Naive thymus-derived CD4-positive, alpha-beta T cell (primary cell): ENCODE measurements around the gene ANKRD33. TPM values are rescaled to one million over a fixed set of nuclear protein-coding genes. Genes with fewer than 3 reads are reported as not detected.
A peak's percentile ranks its signal among the peaks of the same experiment; 100 is the strongest.

ENCODE experiments used
- ATAC-seq: fragments of 150-1000 bp; cut with Tn5 transposase; 2 replicates; pipeline ENCODE4 v1.10.0; 2021; ENCODE audit warnings: mild to moderate bottlenecking, moderate library complexity
- CTCF ChIA-PET: fragments of 350-600 bp; sonication (Branson Sonifier 250); formaldehyde crosslinking; loops from one replicate; lab custom pipeline; 2021; ENCODE audit warnings: antibody characterized with exemption; lab: Charles Lee
- POLR2A ChIA-PET: fragments of 350-600 bp; sonication (Branson Sonifier 250); formaldehyde crosslinking; loops from one replicate; lab custom pipeline; 2021; ENCODE audit warnings: antibody characterized with exemption, inconsistent platforms; lab: Charles Lee
- DNase-seq, 9 donors: peaks; one replicate each; pipeline versions ENCODE4 v3.0.0 to v3.0.0-alpha.2; 2020 to 2022; ENCODE audit warnings: mixed read lengths in 1 of 9
- H3K27ac ChIP-seq: one replicate; pipeline ENCODE4 v1.7.0; 2013; ENCODE audit warnings: mild to moderate bottlenecking, low read depth, low read length, moderate library complexity
- H3K27me3 ChIP-seq, 2 donors: one replicate each; pipeline ENCODE4 v1.7.0; 2013; ENCODE audit warnings: low read length in 2 of 2, mild to moderate bottlenecking in 2 of 2, moderate library complexity in 2 of 2; ENCODE audit not compliant: control insufficient read depth in 2 of 2, insufficient read depth in 2 of 2
- H3K36me3 ChIP-seq, 3 experiments: 1 replicate in 2 of 3; 2 replicates in 1 of 3; pipeline ENCODE4 v1.7.0; 2013; ENCODE audit warnings: low read length in 3 of 3, mild to moderate bottlenecking in 3 of 3, moderate library complexity in 1 of 3; ENCODE audit not compliant: insufficient read depth in 3 of 3, control insufficient read depth in 2 of 3
- H3K4me1 ChIP-seq, 2 donors: one replicate each; pipeline ENCODE4 v1.7.0; 2013; ENCODE audit warnings: low read length in 2 of 2, mild to moderate bottlenecking in 2 of 2, moderate library complexity in 1 of 2; ENCODE audit not compliant: control insufficient read depth in 2 of 2, insufficient read depth in 2 of 2
- H3K4me3 ChIP-seq: 2 replicates; pipeline ENCODE4 v1.7.0; 2013; ENCODE audit warnings: mild to moderate bottlenecking, low read length
- H3K9me3 ChIP-seq, 3 experiments: 1 replicate in 2 of 3; 2 replicates in 1 of 3; pipeline ENCODE4 v1.7.0; 2013; ENCODE audit warnings: low read length in 3 of 3; ENCODE audit not compliant: control insufficient read depth in 2 of 3
- H3K27ac Mint-ChIP-seq, 9 donors: one replicate each; pipeline ENCODE4 v1.8.0; 2020 to 2022; ENCODE audit warnings: mixed read lengths in 9 of 9, mild to moderate bottlenecking in 8 of 9, moderate library complexity in 5 of 9, inconsistent platforms in 2 of 9
- H3K27me3 Mint-ChIP-seq, 5 donors: one replicate each; pipeline ENCODE4 v1.8.0; 2021 to 2022; ENCODE audit warnings: mixed read lengths in 5 of 5, mild to moderate bottlenecking in 1 of 5
- H3K36me3 Mint-ChIP-seq, 5 donors: one replicate each; pipeline ENCODE4 v1.8.0; 2020 to 2022; ENCODE audit warnings: mixed read lengths in 5 of 5, mild to moderate bottlenecking in 3 of 5, inconsistent platforms in 1 of 5
- H3K4me1 Mint-ChIP-seq, 7 donors: one replicate each; pipeline ENCODE4 v1.8.0; 2020 to 2022; ENCODE audit warnings: mixed read lengths in 7 of 7, mild to moderate bottlenecking in 3 of 7, inconsistent platforms in 1 of 7
- H3K4me3 Mint-ChIP-seq, 10 donors: one replicate each; pipeline ENCODE4 v1.8.0; 2020 to 2022; ENCODE audit warnings: mild to moderate bottlenecking in 10 of 10, mixed read lengths in 10 of 10, moderate library complexity in 6 of 10, inconsistent platforms in 2 of 10
- H3K9me3 Mint-ChIP-seq, 11 donors: one replicate each; pipeline ENCODE4 v1.8.0; 2020 to 2022; ENCODE audit warnings: mixed read lengths in 11 of 11, mild to moderate bottlenecking in 4 of 11, inconsistent platforms in 1 of 11, moderate library complexity in 1 of 11
- intact Hi-C, 2 donors: fragments of 100-400 bp; cut with micrococcal nuclease; formaldehyde crosslinking; loops; one replicate each; pipeline ENCODE4 v1.15.1; 2023
- polyA plus RNA-seq, 2 donors: library from polyadenylated mRNA; unstranded; fragments of 300-500 nt; fragmentation: Illumina TruSeq; gene quantifications; one replicate each; pipeline ENCODE4 v1.2.3, GENCODE V29; 2021
- total RNA-seq, 6 experiments: library from RNA in 5 of 6; stranded (reverse) in 5 of 6; gene quantifications; 1 replicate in 5 of 6; 2 replicates in 1 of 6; pipeline ENCODE4 v1.2.3 and lab custom pipeline; 2021 to 2026

The ANKRD33 gene
- total and polyA plus RNA-seq, 7 experiments from 2014 or later, result not detected

DNA sequence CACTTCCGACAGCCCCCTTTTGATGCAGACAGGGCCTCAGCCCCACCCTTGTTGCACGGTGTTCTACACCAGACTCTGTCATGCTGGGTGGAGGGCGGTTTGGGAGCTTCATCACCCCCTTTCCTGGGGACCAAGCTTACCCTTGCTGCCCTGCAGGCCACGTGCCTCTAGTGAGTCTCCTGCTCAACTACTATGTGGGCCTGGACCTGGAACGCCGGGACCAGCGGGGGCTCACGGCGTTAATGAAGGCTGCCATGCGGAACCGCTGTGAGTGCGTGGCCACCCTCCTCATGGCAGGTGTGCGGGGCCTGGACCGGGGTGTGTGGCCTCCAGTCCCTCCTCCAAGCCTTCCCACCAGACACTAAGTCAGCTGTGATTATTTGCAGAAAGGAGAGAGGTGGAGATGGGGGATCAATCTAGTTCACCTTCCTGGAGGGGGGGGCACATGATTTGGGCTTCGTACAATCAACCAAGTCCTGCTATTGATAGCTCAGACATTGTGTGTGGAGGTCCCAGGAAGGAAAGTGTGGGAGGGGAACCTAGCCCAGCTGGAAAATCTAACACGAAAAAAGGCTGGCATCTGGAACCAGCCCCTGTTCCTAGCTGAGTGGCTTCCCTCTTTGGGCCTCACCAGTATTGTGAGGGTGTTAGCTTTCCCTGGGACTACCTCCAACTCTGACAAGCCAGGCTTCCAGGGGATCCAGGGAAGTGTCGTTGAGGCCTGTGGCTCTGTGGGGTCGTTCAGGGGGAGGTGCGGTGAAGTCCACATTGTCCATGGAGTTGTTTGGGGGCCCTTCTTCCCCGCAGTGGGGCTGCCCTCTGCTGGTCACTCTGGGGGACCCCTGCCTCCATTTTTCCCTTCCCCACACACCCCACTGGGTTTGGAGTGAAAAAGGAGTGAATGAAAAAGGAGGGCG is 1.6 kb downstream of the ANKRD33 start:
- peaks cover 0 to 3% of the 10 kb centered on the region in 2 donors for H3K27me3 ChIP-seq
- DNase-seq, result no peak
- peaks cover 12 to 19% (median 15%) of the 10 kb centered on the region in 7 donors for H3K4me1 Mint-ChIP-seq
- no peaks in the 10 kb centered on the region for H3K36me3 ChIP-seq
- intact Hi-C loops, result no loop called here
- no peak overlapping the region for H3K4me3 Mint-ChIP-seq
- no peak overlapping the region for H3K27ac Mint-ChIP-seq
- peaks cover 0 to 3% (median 0%) of the 10 kb centered on the region in 11 donors for H3K9me3 Mint-ChIP-seq
- CTCF ChIA-PET, result no interaction called here
- no peak for ATAC-seq
- POLR2A ChIA-PET, result interaction anchor here (0.5 to 0.7 kb wide), 2 partner anchors 173 to 266 kb away, joined by 3 read pairs; no protein-coding TSS in a partner anchor
- H3K27ac ChIP-seq, result no peak overlapping the region
- peaks cover 0 to 6% (median 0%) of the 10 kb centered on the region in 5 donors for H3K36me3 Mint-ChIP-seq
- peaks cover 0 to 5% of the 10 kb centered on the region in 2 donors for H3K4me1 ChIP-seq
- H3K9me3 ChIP-seq, result no peaks in the 10 kb centered on the region
- peaks cover 0 to 6% (median 0%) of the 10 kb centered on the region in 5 donors for H3K27me3 Mint-ChIP-seq
- H3K4me3 ChIP-seq, result no peak overlapping the region

DNA sequence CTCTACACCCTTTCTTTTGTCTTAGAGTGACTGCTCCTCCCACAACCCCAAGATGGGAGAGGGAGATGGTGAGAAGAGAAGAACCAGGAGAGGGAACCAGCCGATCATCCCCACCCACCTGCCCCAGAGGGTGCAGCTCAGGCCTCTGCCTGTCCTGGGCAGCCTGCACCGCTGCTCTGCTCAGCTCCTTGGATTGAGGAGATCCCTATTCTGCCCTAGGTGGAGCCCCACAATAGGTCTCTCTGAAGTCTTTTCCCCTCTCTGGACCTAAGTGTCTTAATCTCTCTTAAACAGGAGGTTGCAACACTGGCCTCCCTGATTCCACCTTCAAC is 2.2 kb downstream of the ANKRD33 start:
- peaks cover 11 to 18% (median 13%) of the 10 kb centered on the region in 7 donors for H3K4me1 Mint-ChIP-seq
- no peaks in the 10 kb centered on the region for H3K9me3 Mint-ChIP-seq
- peaks cover 0 to 5% of the 10 kb centered on the region in 2 donors for H3K4me1 ChIP-seq
- ChIA-PET POLR2A (no interaction called here), CTCF (no interaction called here)
- no peak overlapping the region for H3K27ac ChIP-seq
- H3K4me3 ChIP-seq, result no peak overlapping the region
- ATAC-seq (no peak), DNase-seq (no peak)
- H3K27ac Mint-ChIP-seq, result peak overlapping the region in 1 of 9 donors; percentile 41
- H3K9me3 ChIP-seq, result no peaks in the 10 kb centered on the region
- intact Hi-C loops, result no loop called here
- no peak overlapping the region for H3K4me3 Mint-ChIP-seq
- peaks cover 0 to 6% (median 0%) of the 10 kb centered on the region in 5 donors for H3K36me3 Mint-ChIP-seq
- H3K36me3 ChIP-seq, result no peaks in the 10 kb centered on the region
- H3K27me3 Mint-ChIP-seq, result peaks cover 0 to 6% (median 0%) of the 10 kb centered on the region in 5 donors
- H3K27me3 ChIP-seq, result peaks cover 0 to 3% of the 10 kb centered on the region in 2 donors

DNA sequence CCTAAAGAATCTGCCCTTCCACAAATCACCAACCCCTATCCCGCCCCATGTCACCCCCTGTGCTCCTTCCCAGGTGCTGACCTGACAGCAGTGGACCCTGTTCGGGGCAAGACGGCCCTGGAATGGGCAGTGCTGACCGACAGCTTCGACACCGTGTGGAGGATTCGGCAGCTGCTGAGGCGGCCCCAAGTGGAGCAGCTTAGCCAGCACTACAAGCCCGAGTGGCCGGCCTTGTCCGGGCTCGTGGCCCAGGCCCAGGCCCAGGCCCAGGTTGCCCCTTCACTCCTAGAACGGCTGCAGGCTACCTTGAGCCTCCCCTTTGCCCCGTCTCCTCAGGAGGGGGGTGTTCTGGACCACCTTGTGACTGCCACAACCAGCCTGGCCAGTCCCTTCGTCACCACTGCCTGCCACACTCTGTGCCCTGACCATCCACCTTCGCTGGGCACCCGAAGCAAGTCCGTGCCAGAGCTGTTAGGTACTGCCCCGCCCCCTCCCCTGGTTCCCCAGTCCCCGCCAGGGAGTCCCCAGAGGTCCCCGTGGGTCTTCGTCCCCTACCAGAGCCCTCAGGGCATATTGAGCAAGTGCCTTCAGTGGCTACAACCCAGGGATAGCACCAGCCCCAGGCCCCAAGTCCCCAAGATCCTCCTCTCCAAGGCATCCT is 2.7 kb downstream of the ANKRD33 start:
- no peaks in the 10 kb centered on the region for H3K9me3 ChIP-seq
- no peaks in the 10 kb centered on the region for H3K36me3 ChIP-seq
- H3K27ac Mint-ChIP-seq, result no peak overlapping the region
- H3K4me1 Mint-ChIP-seq, result peaks cover 8 to 13% (median 11%) of the 10 kb centered on the region in 7 donors
- H3K4me1 ChIP-seq, result peaks cover 0 to 5% of the 10 kb centered on the region in 2 donors
- no peak for DNase-seq
- H3K4me3 ChIP-seq, result no peak overlapping the region
- peaks cover 0 to 6% (median 0%) of the 10 kb centered on the region in 5 donors for H3K27me3 Mint-ChIP-seq
- no peak overlapping the region for H3K4me3 Mint-ChIP-seq
- no peak overlapping the region for H3K27ac ChIP-seq
- ChIA-PET POLR2A (no interaction called here), CTCF (no interaction called here)
- H3K36me3 Mint-ChIP-seq, result peaks cover 0 to 6% (median 0%) of the 10 kb centered on the region in 5 donors
- ATAC-seq, result no peak
- H3K9me3 Mint-ChIP-seq, result no peaks in the 10 kb centered on the region
- H3K27me3 ChIP-seq, result peaks cover 0 to 3% of the 10 kb centered on the region in 2 donors
- intact Hi-C loops, result no loop called here

DNA sequence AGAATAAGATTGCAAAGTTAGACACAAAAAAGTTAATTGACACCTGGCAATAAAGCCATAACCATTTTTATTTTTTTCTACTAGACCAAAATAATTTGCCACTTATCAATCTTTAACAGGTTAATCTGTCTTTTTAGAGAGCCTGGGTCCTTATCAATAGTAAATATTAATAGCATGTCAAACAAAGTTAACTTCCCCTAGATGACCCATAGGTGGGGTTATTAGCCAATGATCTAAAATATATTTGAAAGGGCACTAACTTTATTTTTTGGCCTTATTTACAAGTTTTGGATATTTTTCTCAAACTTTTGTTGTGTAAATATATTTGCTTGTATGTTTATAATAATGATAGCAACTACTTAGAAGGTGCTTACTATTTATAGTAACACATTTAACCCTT is 3.9 kb downstream of the ANKRD33 start:
- Histone ChIP-seq H3K9me3 (no peaks in the 10 kb centered on the region), H3K4me3 (no peak overlapping the region), H3K36me3 (no peaks in the 10 kb centered on the region), H3K4me1 (no peaks in the 10 kb centered on the region), H3K27ac (no peak overlapping the region), H3K27me3 (peaks cover 0 to 3% of the 10 kb centered on the region in 2 donors)
- ChIA-PET POLR2A (no interaction called here), CTCF (no interaction called here)
- Mint-ChIP-seq H3K27me3 (peaks cover 0 to 6% (median 0%) of the 10 kb centered on the region in 5 donors), H3K27ac (no peak overlapping the region), H3K4me1 (peaks cover 0 to under 1% (median 0%) of the 10 kb centered on the region in 7 donors), H3K36me3 (no peaks in the 10 kb centered on the region), H3K9me3 (no peaks in the 10 kb centered on the region), H3K4me3 (no peak overlapping the region)
- DNase-seq (no peak), ATAC-seq (no peak)
- intact Hi-C loops, result loop anchor here in 1 of 2 donors (1.0 kb wide), 1 partner anchor 88 kb away; no protein-coding TSS in a partner anchor

DNA sequence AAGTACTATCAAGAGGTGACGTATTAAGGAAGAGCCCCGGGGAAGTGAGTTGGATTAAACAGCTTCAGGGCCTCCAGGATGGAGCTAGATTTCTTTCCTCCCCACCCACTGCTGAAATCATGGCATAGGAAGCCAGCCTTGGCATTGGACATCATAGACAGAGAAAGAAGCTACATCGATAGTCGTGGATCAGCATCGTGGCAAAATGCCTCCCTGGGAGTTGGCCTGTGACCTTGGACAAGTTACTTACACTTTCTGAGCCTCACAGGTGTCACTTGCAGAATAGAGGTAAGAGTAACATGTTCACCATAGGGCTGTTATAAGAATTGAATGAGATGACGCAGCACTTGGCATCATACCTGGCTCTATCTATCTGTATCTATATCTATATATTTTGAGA is 5.9 kb downstream of the ANKRD33 start:
- no peaks in the 10 kb centered on the region for H3K36me3 ChIP-seq
- CTCF ChIA-PET, result interaction anchor here (0.6 to 1.2 kb wide), 3 partner anchors 10 to 1000 kb away, joined by 3 to 4 read pairs (median 3); no protein-coding TSS in a partner anchor
- H3K9me3 Mint-ChIP-seq, result no peaks in the 10 kb centered on the region
- H3K4me3 Mint-ChIP-seq, result no peak overlapping the region
- H3K36me3 Mint-ChIP-seq, result no peaks in the 10 kb centered on the region
- DNase-seq, result no peak
- no peak overlapping the region for H3K4me3 ChIP-seq
- H3K27me3 Mint-ChIP-seq, result peaks cover 0 to 10% (median 4%) of the 10 kb centered on the region in 5 donors
- H3K27me3 ChIP-seq, result peaks cover 0 to 3% of the 10 kb centered on the region in 2 donors
- no peaks in the 10 kb centered on the region for H3K9me3 ChIP-seq
- intact Hi-C loops, result no loop called here
- no peaks in the 10 kb centered on the region for H3K4me1 ChIP-seq
- H3K4me1 Mint-ChIP-seq, result no peaks in the 10 kb centered on the region
- H3K27ac Mint-ChIP-seq, result no peak overlapping the region
- H3K27ac ChIP-seq, result no peak overlapping the region
- no peak for ATAC-seq
- POLR2A ChIA-PET, result no interaction called here

DNA sequence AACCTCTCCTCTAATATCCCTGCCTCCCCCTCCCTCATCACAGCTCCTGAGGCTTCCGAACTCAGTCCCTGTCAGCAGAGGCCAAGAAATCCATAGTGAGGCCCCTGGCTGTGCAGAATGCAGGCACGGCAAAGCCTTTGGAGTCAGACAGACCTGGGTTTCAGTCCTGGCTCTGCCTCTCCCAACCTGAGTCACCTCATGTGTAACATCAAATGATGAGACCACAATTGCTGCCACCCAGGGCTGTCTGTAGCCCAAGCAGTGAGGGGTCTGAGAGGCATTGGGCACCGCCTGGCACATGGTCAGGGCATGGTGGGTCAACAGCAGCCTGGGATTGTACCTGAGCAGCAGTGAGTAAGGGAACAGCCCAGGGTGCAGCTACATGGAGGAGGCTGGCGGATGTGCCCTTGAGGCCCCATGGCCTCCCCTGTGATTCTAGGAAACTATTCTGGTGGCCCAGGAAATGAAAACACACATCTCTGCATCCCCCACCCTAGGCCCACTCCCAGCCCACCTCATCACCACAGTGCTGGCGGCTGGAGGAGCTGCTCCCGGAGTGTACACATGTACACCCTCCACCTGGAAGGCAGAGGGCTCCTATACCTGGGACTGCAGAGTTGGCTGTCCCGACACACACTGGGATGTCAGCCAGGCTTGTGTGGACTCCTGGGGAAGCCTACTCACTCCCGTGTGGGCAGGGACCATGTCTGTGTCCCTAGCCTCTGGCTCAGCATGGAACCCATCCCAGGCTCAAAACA is 7.7 kb downstream of the ANKRD33 start:
- Mint-ChIP-seq H3K9me3 (no peaks in the 10 kb centered on the region), H3K27me3 (peaks cover 0 to 10% (median 4%) of the 10 kb centered on the region in 5 donors), H3K4me3 (no peak overlapping the region), H3K36me3 (no peaks in the 10 kb centered on the region), H3K4me1 (no peaks in the 10 kb centered on the region), H3K27ac (no peak overlapping the region)
- peaks cover 0 to 3% of the 10 kb centered on the region in 2 donors for H3K27me3 ChIP-seq
- H3K36me3 ChIP-seq, result no peaks in the 10 kb centered on the region
- ChIA-PET POLR2A (no interaction called here), CTCF (no interaction called here)
- DNase-seq, result no peak
- H3K9me3 ChIP-seq, result no peaks in the 10 kb centered on the region
- H3K4me3 ChIP-seq, result no peak overlapping the region
- intact Hi-C loops, result no loop called here
- no peaks in the 10 kb centered on the region for H3K4me1 ChIP-seq
- ATAC-seq, result no peak
- no peak overlapping the region for H3K27ac ChIP-seq
